ENCODE measurements around the gene RBM39.
"Not testable (repeated sequence)": the region's sequence is repeated elsewhere in the genome, so short reads cannot be mapped to it uniquely, and the experiment has no call there.

RBM39 gene

GRCh38 chr20:35750611-35751010 is 8.6 kb upstream of the RBM39 start:
- no peak for DNase-seq

GRCh38 chr20:35744492-35744841 is 2.4 kb upstream of the RBM39 start:
- DNase-seq = not testable (repeated sequence)

GRCh38 chr20:35743693-35744491 is 1.8 kb upstream of the RBM39 start:
- DNase-seq = peak in 1 of 5 donors; percentile 47

GRCh38 chr20:35742741-35743523 is 872 bp upstream of the RBM39 start:
- peak in 1 of 5 donors; percentile 69 for DNase-seq

- peak in 1 of 5 donors; percentile 58 for DNase-seq
These were observed 2.5 kb downstream of the RBM39 start for GRCh38 chr20:35739294-35740163.

- no peak for DNase-seq
These were observed 3.5 kb downstream of the RBM39 start for GRCh38 chr20:35738410-35739179.

GRCh38 chr20:35737865-35738333 is 4.2 kb downstream of the RBM39 start:
- DNase-seq = no peak

GRCh38 chr20:35735826-35736470 is 6.1 kb downstream of the RBM39 start:
- no peak for DNase-seq

- no peak for DNase-seq
These were observed 7.0 kb downstream of the RBM39 start for GRCh38 chr20:35734777-35735649.

GRCh38 chr20:35734374-35734773 is 7.7 kb downstream of the RBM39 start:
- DNase-seq = no peak

GRCh38 chr20:35732644-35732982 is 9.4 kb downstream of the RBM39 start:
- no peak for DNase-seq

- DNase-seq = no peak
These were observed 10.0 kb downstream of the RBM39 start for GRCh38 chr20:35731862-35732643.

GRCh38 chr20:35731469-35731788 is 10.6 kb downstream of the RBM39 start:
- no peak for DNase-seq

- DNase-seq = no peak
These were observed 11.2 kb downstream of the RBM39 start for GRCh38 chr20:35730583-35731468.

- no peak for DNase-seq
These were observed 12.1 kb downstream of the RBM39 start for GRCh38 chr20:35729836-35730582.

GRCh38 chr20:35729283-35729807 is 12.7 kb downstream of the RBM39 start:
- no peak for DNase-seq

GRCh38 chr20:35726842-35727711 is 15.0 kb downstream of the RBM39 start:
- DNase-seq = no peak

Data from T-helper 1 cell (primary cell).